Activated CD8-positive, alpha-beta T cell treated with anti-CD3 and anti-CD28 coated beads, Interleukin-2, amount 10 ng/mL, durations not matched to agents 7 days and 5 days (primary cell): Measurements from ENCODE around the gene CTCF. TPM values are rescaled to one million over a fixed set of nuclear protein-coding genes. Genes with fewer than 3 reads are reported as not detected.
A peak's percentile ranks its signal among the peaks of the same experiment; 100 is the strongest.

Experiments
- ATAC-seq: fragments of 150-1000 bp; cut with Tn5 transposase; one replicate; pipeline ENCODE4 v1.10.0; 2021; ENCODE audit warnings: moderate library complexity
- CTCF ChIA-PET: fragments of 350-600 bp; sonication (Branson Sonifier 250); formaldehyde crosslinking; loops from one replicate; lab custom pipeline; 2021; ENCODE audit warnings: antibody characterized with exemption; lab: Charles Lee
- POLR2A ChIA-PET: fragments of 350-600 bp; sonication (Branson Sonifier 250); formaldehyde crosslinking; loops from one replicate; lab custom pipeline; 2021; ENCODE audit warnings: antibody characterized with exemption; lab: Charles Lee
- DNase-seq: peaks from one replicate; pipeline ENCODE4 v3.0.0-alpha.2; 2020
- H3K27ac Mint-ChIP-seq: one replicate; pipeline ENCODE4 v1.8.0; 2021; ENCODE audit warnings: mild to moderate bottlenecking, mixed read lengths
- H3K27me3 Mint-ChIP-seq: one replicate; pipeline ENCODE4 v1.8.0; 2021; ENCODE audit warnings: low read depth, mixed read lengths
- H3K36me3 Mint-ChIP-seq: one replicate; pipeline ENCODE4 v1.8.0; 2021; ENCODE audit warnings: low read depth, mixed read lengths
- H3K4me1 Mint-ChIP-seq: one replicate; pipeline ENCODE4 v1.8.0; 2021; ENCODE audit warnings: low read depth, mixed read lengths
- H3K4me3 Mint-ChIP-seq: one replicate; pipeline ENCODE4 v1.8.0; 2021; ENCODE audit warnings: mild to moderate bottlenecking, mixed read lengths
- H3K9me3 Mint-ChIP-seq: one replicate; pipeline ENCODE4 v1.8.0; 2022; ENCODE audit warnings: mixed read lengths; ENCODE audit not compliant: insufficient read depth
- total RNA-seq, 2 experiments: library from RNA; stranded (reverse); gene quantifications; one replicate each; pipeline ENCODE4 v1.2.3, GENCODE V29; 2021

Gene CTCF
- total RNA-seq, 2 experiments from 2014 or later, result 77.4 to 79.8 TPM

DNA sequence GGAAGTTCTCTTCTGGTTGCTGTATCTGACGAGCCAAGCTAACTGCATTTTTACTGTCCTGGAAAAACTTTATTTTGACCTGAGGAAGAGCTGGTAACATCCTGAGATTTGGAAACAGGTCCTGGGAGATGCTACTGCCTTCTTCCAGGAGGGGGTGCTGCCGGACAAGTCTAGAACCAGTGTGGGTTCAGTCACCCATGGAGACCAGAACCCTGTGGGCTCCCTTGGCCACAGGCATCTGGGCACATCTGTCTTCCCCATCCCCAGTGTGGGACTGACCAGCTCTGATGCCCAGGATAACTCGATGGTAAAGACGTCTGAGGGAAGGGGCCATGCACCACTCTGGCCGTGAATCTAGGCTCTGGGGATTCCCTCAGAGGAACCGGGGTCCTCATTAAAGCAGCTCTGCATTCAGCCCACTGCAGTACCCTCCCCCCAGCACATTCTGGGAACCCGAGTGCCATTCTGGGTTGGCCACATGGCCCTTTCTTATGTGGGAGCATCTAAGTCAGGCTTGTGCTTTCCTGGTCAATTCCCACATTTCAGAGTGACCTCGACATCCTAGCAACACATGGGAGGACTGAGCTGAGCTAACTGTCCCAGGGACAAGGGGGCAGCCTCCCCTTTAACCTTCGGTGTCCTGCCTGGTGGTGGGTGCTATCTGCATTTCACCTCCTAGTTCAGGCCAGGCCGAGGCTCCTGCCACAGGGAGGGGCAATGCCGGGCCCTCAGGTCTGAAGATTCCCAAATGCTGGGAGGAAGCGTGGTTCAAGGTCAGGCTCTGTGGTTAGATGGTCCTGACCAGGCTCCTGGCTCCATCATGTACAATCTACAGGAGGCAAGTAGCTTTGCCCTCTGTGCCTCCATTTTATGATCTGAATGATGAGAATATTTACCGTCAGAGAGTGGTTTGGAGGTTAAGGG lies 110.7 kb downstream of the CTCF start:
- CTCF ChIA-PET, result interaction anchor here (0.6 to 11.3 kb wide), 35 partner anchors 10 to 442 kb away, joined by 3 to 211 read pairs (median 4); partner anchors contain the start of genes ACD, GFOD2, NUTF2 and PARD6A
- H3K27ac Mint-ChIP-seq, result no peak overlapping the region

DNA sequence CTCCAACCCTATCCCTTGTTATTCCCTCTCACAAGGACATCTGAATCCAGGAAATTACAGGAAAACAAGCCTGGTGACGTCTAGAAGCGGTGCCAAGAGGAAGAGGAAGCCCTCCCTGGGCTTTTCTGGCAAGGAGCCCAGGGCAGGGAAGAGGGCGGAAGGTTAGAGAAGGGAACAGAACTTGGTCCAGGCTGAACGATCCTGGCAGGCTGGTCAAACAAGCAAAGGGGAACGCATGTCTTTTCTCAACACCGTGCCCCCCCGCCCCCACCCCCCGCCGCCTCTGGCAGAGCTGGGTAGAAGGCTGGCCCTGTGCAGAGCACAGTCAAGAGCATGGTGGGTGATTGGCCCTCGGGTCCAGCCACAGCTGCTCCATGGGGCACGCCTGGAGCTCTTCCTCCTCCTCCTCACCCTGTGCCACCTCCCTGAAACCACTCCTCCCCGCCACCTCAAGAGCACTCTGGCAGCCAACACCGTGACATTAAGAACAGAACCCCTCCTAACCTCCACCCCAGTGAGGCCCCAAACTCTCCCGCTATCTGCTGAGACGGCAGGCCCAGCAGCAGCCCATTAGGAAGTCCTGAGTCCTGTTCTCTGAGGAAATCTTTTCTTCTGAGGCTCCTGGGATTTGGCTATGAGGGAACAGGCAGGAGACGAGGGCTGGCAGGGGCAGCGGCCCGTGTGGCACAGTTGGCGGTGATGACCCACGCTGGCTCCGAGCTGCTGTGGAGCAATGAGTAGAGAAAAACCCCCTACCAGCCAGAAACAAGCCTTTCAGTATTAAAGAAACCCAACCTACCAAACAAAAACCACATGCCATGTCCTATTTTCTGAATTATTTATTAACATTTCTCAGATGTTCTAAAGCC lies 111.6 kb downstream of the CTCF start:
- no peak for ATAC-seq
- Mint-ChIP-seq H3K36me3 (no peaks in the 10 kb centered on the region), H3K27ac (peak overlapping the region; percentile 55), H3K27me3 (no peaks in the 10 kb centered on the region), H3K4me1 (no peaks in the 10 kb centered on the region), H3K9me3 (no peaks in the 10 kb centered on the region), H3K4me3 (no peak overlapping the region)
- DNase-seq, result no peak
- ChIA-PET POLR2A (no interaction called here), CTCF (interaction anchor here (0.9 to 4.0 kb wide), 11 partner anchors 14 to 261 kb away, joined by 3 to 24 read pairs (median 6); partner anchors contain the start of genes ACD, GFOD2, NUTF2 and PARD6A)

More for the DNA sequence above, 110.7 kb downstream of the CTCF start:
- Mint-ChIP-seq H3K4me3 (no peak overlapping the region), H3K4me1 (peaks cover 3% of the 10 kb centered on the region), H3K27me3 (no peaks in the 10 kb centered on the region), H3K9me3 (no peaks in the 10 kb centered on the region), H3K36me3 (no peaks in the 10 kb centered on the region)
- DNase-seq (peak; percentile 73), ATAC-seq (peak; percentile 19)
- POLR2A ChIA-PET, result no interaction called here

DNA sequence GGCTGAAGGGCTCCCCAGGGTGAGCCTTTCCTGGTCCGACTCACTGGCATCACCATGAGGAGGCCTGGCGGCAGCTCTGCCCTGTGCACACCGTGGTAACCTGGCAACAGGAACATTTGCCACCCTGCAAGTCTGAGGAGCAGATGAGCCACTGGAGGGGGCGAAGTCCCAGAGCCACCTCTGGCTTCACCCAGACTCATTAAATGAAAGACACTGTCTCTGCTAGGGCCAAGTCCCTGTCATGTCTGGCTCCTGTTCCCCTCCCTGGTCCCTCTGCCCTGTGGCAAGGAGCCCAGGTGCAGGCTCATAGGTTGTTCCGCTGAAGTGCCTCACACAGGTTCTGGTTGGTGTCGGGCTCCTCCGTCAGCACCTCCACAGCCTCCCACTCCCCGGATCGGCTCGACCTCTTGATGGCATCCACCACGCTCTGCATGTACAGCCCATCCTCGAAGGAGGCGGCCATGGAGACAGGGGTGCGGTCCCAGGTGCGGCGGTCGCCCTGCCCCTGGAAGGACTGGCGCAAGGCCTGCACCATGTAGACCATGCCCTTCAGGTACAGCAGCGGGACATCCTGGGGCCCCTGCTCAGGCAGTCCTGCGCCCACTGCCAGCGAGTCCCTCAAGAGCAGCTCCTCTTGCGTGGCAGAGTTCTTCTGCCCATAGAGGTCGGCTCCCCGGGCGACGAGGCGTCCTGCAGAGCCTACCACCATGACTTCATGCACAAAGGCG lies 112.7 kb downstream of the CTCF start:
- H3K27ac Mint-ChIP-seq, result no peak overlapping the region
- ATAC-seq (no peak), DNase-seq (no peak)
- POLR2A ChIA-PET, result no interaction called here
- CTCF ChIA-PET, result interaction anchor here (0.7 to 0.9 kb wide), 2 partner anchors 142 to 209 kb away, joined by 3 to 4 read pairs; partner anchors contain the start of gene NRN1L
- H3K27me3 Mint-ChIP-seq, result no peaks in the 10 kb centered on the region
- H3K4me3 Mint-ChIP-seq, result no peak overlapping the region
- H3K9me3 Mint-ChIP-seq, result no peaks in the 10 kb centered on the region
- no peaks in the 10 kb centered on the region for H3K4me1 Mint-ChIP-seq
- no peaks in the 10 kb centered on the region for H3K36me3 Mint-ChIP-seq

DNA sequence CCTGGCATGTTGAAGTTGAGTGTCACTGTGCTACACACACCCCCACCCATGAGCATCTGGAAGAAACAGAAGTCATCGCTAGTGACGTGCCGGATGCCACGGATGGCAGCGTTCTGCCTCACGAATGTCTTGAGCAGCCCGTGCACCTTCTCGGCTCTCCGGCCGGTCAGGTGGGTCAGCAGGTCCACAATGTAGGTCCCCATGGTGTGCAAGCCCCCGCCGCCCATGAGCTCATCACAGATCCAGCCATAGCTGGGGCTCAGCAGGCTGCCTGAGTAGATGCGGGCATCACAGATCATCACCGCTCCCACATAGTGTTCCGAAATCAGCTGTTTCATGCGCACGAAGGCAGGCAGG lies 113.2 kb downstream of the CTCF start:
- CTCF ChIA-PET, result no interaction called here

DNA sequence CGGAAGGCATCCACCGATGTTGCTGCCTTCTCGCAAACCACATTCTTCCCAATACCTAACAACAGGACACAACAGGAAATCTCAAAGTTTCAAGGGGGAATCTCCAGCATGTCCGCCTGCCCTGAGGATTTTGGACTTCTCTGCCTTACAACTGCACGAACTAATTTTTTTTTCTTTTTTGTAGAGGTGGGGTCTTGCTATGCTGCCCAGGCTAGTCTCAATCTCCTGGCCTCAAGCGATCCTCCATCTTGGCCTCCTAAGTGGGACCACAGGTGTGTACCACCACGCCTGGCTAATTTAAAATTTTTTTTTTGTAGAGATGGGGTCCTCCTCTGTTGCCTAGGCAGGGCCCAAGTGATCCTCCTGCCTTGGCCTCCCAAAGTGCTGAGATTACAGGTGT lies 113.7 kb downstream of the CTCF start:
- POLR2A ChIA-PET, result no interaction called here
- Mint-ChIP-seq H3K27ac (no peak overlapping the region), H3K4me1 (no peaks in the 10 kb centered on the region), H3K27me3 (no peaks in the 10 kb centered on the region), H3K36me3 (no peaks in the 10 kb centered on the region), H3K9me3 (no peaks in the 10 kb centered on the region), H3K4me3 (no peak overlapping the region)
- CTCF ChIA-PET, result no interaction called here
- ATAC-seq (no peak), DNase-seq (no peak)

More for the DNA sequence above, 113.2 kb downstream of the CTCF start:
- POLR2A ChIA-PET, result no interaction called here
- DNase-seq, result no peak
- no peak for ATAC-seq
- Mint-ChIP-seq H3K4me3 (no peak overlapping the region), H3K27me3 (no peaks in the 10 kb centered on the region), H3K27ac (no peak overlapping the region), H3K4me1 (no peaks in the 10 kb centered on the region), H3K36me3 (no peaks in the 10 kb centered on the region), H3K9me3 (no peaks in the 10 kb centered on the region)

DNA sequence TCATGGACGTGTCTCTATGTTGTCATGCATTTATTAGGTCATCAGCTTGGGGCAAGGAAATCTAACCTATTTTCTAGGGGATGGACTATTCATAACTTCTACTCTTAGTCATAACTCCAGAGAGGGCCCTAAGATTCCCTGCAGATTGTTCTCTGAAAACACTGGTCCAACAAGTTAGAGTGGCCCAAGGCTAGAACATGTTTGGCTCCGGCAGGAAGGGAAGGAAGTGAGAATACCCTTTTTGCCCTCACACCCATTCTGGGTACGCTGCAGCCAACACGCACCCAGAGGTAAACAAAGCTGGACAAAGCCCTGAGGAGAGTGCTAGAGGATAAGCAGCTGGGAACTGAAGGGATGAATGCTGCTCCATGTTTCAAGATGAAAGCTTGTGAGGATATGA lies 114.2 kb downstream of the CTCF start:
- H3K36me3 Mint-ChIP-seq, result no peaks in the 10 kb centered on the region
- H3K9me3 Mint-ChIP-seq, result no peaks in the 10 kb centered on the region
- POLR2A ChIA-PET, result interaction anchor here (0.7 kb wide), 1 partner anchor 16 kb away, joined by 3 read pairs; the partner anchor contains the start of gene ACD
- ATAC-seq (no peak), DNase-seq (no peak)
- H3K4me3 Mint-ChIP-seq, result no peak overlapping the region
- H3K4me1 Mint-ChIP-seq, result no peaks in the 10 kb centered on the region
- no peak overlapping the region for H3K27ac Mint-ChIP-seq
- CTCF ChIA-PET, result interaction anchor here (0.6 to 1.2 kb wide), 4 partner anchors 9 to 140 kb away, joined by 3 to 11 read pairs (median 4); partner anchors contain the start of genes C16orf86, ENKD1 and GFOD2
- no peaks in the 10 kb centered on the region for H3K27me3 Mint-ChIP-seq

DNA sequence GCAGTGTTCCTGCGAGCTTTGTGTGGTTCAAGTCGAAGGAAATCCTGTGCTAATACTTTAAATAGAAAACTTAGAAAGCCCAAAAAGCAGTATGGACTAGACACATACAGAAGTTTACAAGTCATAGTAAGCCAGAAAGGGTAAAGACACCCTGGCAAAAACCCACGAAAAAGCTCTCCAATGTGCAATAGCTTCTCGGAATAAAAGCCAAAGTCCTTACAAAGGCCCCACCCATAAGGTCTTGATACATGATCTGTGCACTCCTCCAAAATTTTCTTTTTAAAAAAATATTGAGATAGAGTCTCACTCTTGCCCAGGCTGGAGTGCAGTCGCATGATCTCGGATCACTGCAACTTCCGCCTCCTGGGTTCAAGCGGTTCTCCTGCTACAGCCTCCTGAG lies 114.6 kb downstream of the CTCF start:
- H3K27ac Mint-ChIP-seq, result no peak overlapping the region
- no peaks in the 10 kb centered on the region for H3K36me3 Mint-ChIP-seq
- H3K4me3 Mint-ChIP-seq, result no peak overlapping the region
- DNase-seq (no peak), ATAC-seq (no peak)
- H3K4me1 Mint-ChIP-seq, result no peaks in the 10 kb centered on the region
- no peaks in the 10 kb centered on the region for H3K27me3 Mint-ChIP-seq
- CTCF ChIA-PET, result interaction anchor here (0.6 to 1.2 kb wide), 4 partner anchors 9 to 140 kb away, joined by 3 to 11 read pairs (median 4); partner anchors contain the start of genes C16orf86, ENKD1 and GFOD2
- POLR2A ChIA-PET, result interaction anchor here (0.7 kb wide), 1 partner anchor 17 kb away, joined by 3 read pairs; the partner anchor contains the start of gene ACD
- H3K9me3 Mint-ChIP-seq, result no peaks in the 10 kb centered on the region

DNA sequence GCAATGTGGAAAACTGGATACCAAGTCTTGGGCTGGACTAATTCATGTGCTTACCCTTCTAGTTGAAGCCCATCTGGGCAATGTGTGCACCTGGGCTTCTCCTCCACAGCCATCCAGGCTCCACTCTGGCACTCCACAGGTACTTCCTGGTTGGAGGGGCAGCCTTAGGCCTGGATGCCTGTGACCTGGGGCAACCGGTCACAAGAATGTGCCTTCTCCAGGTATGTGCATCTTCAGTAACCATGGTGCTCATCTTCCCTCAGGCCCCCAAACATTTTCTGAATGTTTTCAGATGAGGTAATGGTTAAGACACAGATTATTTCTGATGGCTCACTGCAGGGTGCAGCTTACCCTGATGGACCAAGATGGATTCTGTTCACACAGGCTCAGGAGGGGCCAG lies 115.4 kb downstream of the CTCF start:
- Mint-ChIP-seq H3K36me3 (no peaks in the 10 kb centered on the region), H3K9me3 (no peaks in the 10 kb centered on the region), H3K27ac (no peak overlapping the region), H3K27me3 (no peaks in the 10 kb centered on the region), H3K4me3 (no peak overlapping the region), H3K4me1 (no peaks in the 10 kb centered on the region)
- CTCF ChIA-PET, result interaction anchor here (1.2 kb wide), 1 partner anchor 9 kb away, joined by 3 read pairs; no protein-coding TSS in a partner anchor
- DNase-seq (no peak), ATAC-seq (no peak)
- POLR2A ChIA-PET, result no interaction called here

DNA sequence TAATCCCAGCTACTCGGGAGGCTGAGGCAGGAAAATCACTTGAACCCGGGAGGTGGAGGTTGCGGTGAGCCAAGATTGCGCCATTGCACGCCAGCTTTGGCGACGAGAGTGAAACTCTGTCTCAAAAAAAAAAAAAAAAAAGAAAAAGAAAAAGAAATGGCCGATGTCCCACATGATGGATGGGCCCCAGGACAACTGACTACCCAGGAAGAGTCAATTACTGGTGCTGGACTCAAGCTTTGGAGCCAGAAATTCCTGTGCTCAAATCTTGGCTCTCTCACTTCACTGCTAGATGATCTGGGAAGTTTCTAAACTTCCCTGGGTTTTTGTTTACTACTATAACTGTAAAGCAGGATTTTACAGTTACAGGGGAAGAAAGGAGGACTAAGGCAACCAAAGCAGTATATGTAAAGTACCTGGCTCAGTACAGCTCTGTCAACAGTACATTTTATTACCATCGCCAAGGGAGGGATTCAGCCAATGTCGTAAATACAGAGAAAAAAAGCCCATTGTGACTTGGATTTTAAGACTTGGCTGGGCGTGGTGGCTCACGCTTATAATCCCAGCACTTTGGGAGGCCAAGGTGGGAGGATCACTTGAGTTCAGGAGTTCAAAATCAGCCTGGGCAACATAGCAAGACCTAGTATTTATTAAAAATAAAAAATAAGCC lies 116.2 kb downstream of the CTCF start:
- no peaks in the 10 kb centered on the region for H3K27me3 Mint-ChIP-seq
- H3K36me3 Mint-ChIP-seq, result peaks cover 2% of the 10 kb centered on the region
- H3K4me3 Mint-ChIP-seq, result no peak overlapping the region
- H3K9me3 Mint-ChIP-seq, result no peaks in the 10 kb centered on the region
- H3K4me1 Mint-ChIP-seq, result no peaks in the 10 kb centered on the region
- DNase-seq, result no peak
- ChIA-PET CTCF (interaction anchor here (1.2 kb wide), 1 partner anchor 10 kb away, joined by 3 read pairs; no protein-coding TSS in a partner anchor), POLR2A (no interaction called here)
- ATAC-seq, result no peak
- H3K27ac Mint-ChIP-seq, result no peak overlapping the region

DNA sequence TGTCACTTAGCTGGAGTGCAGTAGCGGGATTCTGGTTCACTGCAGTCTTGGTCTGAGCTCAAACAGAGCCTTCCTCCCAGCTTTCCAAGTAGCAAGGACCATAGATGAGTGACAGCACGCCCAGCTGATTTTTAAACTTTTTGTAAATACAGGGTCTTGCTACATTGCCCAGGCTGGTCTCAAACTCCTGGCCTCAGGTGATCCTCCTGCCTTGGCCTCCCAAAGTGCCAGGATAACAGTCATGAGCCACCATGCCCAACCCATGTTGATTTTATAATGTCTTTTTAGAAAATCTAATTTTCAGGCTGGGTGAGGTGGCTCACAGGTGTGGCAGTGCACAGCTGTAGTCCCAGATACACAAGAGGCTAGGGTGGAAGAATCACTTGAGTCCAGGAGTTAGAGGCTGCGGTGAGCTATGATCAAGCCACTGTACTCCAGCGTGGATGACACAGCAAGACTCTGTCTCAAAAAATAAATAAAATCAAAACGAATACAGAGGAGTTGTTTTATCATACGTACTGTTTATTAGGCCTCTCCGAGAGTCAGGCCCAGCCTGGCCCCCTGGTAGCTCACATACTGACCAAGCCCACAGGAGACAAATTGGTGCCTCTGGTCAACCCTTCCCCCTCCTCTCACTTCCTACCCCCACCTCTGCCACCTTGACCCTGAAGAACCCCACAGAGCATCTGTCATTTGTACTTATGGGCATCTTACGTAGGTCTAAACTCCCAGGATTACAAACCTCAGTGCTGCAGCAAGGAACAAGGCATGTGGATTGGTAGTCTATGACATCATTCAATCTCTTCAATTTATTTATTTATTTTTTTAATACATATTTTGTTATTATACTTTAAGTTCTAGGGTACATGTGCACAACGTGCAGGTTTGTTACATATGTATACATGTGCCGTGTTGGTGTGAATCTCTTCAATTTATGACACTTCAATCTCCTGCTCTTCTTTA lies 117.9 kb downstream of the CTCF start:
- no peak overlapping the region for H3K4me3 Mint-ChIP-seq
- no peaks in the 10 kb centered on the region for H3K27me3 Mint-ChIP-seq
- H3K27ac Mint-ChIP-seq, result no peak overlapping the region
- CTCF ChIA-PET, result interaction anchor here (1.2 to 4.6 kb wide), 3 partner anchors 10 to 204 kb away, joined by 3 to 36 read pairs (median 3); no protein-coding TSS in a partner anchor
- no peaks in the 10 kb centered on the region for H3K4me1 Mint-ChIP-seq
- no peak for DNase-seq
- POLR2A ChIA-PET, result interaction anchor here (0.6 to 1.0 kb wide), 2 partner anchors 39 to 142 kb away, joined by 3 to 4 read pairs; partner anchors contain the start of gene GFOD2
- ATAC-seq, result no peak
- peaks cover 5% of the 10 kb centered on the region for H3K36me3 Mint-ChIP-seq
- H3K9me3 Mint-ChIP-seq, result no peaks in the 10 kb centered on the region
